Activated naive CD8-positive, alpha-beta T cell treated with anti-CD3 and anti-CD28 coated beads for 36 hours (primary cell): Measurements from ENCODE around the gene ZCWPW1. TPM values are rescaled to one million over a fixed set of nuclear protein-coding genes. Genes with fewer than 3 reads are reported as not detected.
"Not testable (repeated sequence)": the region's sequence is repeated elsewhere in the genome, so short reads cannot be mapped to it uniquely, and the experiment has no call there.

Experiments used
- DNase-seq: peaks from one replicate; pipeline ENCODE4 v3.0.0; 2021
- H3K27ac Mint-ChIP-seq: one replicate; pipeline ENCODE4 v1.8.0; 2022; ENCODE audit warnings: mild to moderate bottlenecking, moderate library complexity, mixed read lengths
- H3K27me3 Mint-ChIP-seq: one replicate; pipeline ENCODE4 v1.8.0; 2022; ENCODE audit warnings: mild to moderate bottlenecking, mixed read lengths
- H3K36me3 Mint-ChIP-seq: one replicate; pipeline ENCODE4 v1.8.0; 2021; ENCODE audit warnings: mild to moderate bottlenecking, mixed read lengths
- H3K4me1 Mint-ChIP-seq: one replicate; pipeline ENCODE4 v1.8.0; 2021; ENCODE audit warnings: mixed read lengths
- H3K4me3 Mint-ChIP-seq: one replicate; pipeline ENCODE4 v1.8.0; 2022; ENCODE audit warnings: mild to moderate bottlenecking, moderate library complexity, mixed read lengths
- H3K9me3 Mint-ChIP-seq: one replicate; pipeline ENCODE4 v1.8.0; 2022; ENCODE audit warnings: mixed read lengths
- total RNA-seq, 2 experiments: library from RNA; stranded (reverse); gene quantifications; one replicate each; pipeline ENCODE4 v1.2.3, GENCODE V29; 2021

Gene ZCWPW1
- total RNA-seq, 2 experiments from 2014 or later, result 2.9 to 3.0 TPM

DNA sequence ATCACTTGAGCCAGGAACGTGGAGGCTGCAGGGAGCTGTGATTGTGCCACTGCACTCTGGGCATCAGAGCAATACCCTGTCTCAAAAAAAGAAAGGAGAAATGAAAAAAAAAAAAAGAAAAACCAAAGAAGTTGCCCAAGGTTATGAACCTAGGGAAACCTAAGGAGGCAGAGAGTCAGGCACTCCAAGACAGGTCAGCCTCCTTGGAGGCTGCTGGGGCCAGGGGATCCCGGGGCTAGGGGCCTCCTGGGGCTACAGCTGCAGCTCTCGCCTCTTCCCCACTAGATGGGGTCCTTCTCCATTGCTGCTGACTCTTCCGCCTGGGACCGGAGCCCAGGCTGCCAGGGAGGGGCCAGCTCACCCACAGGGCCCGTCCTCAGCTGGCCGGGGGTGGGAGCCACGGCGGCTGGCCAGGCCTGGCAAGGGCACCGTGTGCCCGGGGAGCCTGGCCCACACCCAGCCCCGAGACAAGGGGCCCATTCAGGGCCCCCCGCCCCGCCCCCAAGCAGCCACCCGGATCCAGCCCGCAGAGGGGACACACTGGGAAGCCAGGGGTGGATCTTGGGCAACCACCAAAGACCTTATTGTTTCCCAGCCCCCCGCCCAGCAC lies 37.3 kb upstream of the ZCWPW1 start:
- Mint-ChIP-seq H3K36me3 (peaks cover 5% of the 10 kb centered on the region), H3K4me1 (peaks cover 16% of the 10 kb centered on the region), H3K27ac (no peak overlapping the region), H3K4me3 (no peak overlapping the region), H3K27me3 (no peaks in the 10 kb centered on the region), H3K9me3 (no peaks in the 10 kb centered on the region)
- DNase-seq, result no peak

DNA sequence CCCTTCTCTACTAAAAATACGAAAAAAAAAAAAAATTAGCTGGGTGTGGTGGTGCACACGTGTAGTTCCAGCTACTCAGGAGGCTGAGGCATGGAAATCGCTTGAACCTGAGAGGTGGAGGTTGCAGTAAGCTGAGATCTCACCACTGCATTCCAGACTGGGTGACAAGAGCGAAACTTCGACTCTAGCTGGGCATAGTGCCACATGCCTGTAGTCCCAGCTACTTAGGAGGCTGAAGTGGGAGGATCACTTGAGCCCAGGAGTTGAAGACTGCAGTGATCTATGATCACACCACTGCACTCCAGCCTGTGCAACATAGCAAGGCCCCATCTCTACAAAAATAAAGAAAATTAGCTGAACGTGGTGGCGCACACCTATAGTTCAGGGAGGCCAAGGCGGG lies 36.8 kb upstream of the ZCWPW1 start:
- H3K27me3 Mint-ChIP-seq, result no peaks in the 10 kb centered on the region
- H3K36me3 Mint-ChIP-seq, result peaks cover 5% of the 10 kb centered on the region
- H3K27ac Mint-ChIP-seq, result no peak overlapping the region
- peaks cover 12% of the 10 kb centered on the region for H3K4me1 Mint-ChIP-seq
- no peak for DNase-seq
- no peak overlapping the region for H3K4me3 Mint-ChIP-seq
- no peaks in the 10 kb centered on the region for H3K9me3 Mint-ChIP-seq

DNA sequence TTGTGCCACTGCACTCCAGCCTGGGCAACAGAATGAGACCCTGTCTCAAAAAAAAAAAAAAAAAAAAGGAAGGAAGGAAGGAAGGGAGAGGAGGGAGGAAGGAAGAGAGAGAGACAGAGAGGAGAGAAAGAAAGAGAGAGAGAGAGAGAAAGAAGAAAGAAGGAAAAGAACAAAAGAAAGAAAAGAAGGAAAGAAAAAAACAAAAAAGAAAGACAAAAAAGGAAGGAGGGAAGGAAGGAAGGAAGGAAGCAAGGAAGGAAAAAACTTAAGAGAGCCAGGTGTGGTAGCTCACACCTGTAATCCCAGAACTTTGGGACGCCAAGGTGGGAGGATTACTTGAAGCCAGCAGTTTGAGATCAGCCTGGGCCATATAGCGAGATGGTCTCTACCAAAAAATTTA lies 36.3 kb upstream of the ZCWPW1 start:
- Mint-ChIP-seq H3K9me3 (no peaks in the 10 kb centered on the region), H3K4me3 (no peak overlapping the region), H3K36me3 (peaks cover 5% of the 10 kb centered on the region), H3K27me3 (no peaks in the 10 kb centered on the region), H3K27ac (no peak overlapping the region), H3K4me1 (peaks cover 8% of the 10 kb centered on the region)
- DNase-seq, result no peak

DNA sequence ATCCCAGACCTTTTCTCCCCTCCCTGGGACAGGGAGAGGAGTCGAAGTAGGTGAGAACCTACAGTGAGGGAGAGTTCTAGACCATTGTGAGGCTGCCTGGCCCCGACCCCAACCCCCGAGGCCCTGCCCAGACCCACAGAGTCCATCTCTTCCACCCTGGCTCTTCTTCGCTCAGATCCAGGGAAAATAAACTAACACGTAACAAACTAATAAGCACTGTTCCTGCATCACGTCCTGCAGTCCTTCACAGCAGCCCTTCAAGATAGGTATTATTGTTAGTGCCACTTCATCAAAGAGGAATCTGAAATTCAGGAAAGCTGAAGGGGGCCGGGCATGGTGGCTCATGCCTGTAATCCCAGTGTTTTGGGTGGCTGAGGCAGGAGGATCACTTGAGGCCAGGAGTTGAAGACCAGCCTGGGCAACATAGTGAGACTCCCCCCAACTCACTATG lies 35.7 kb upstream of the ZCWPW1 start, which contains the start of gene SPACDR:
TSS of gene SPACDR (minus strand) at position 51 of the 451 bp plus-strand sequence. CDS start 235 bp downstream, outside the sequence.
- H3K36me3 Mint-ChIP-seq, result peaks cover 5% of the 10 kb centered on the region
- H3K9me3 Mint-ChIP-seq, result no peaks in the 10 kb centered on the region
- no peaks in the 10 kb centered on the region for H3K27me3 Mint-ChIP-seq
- no peak for DNase-seq
- no peak within 1 kb of the TSS for H3K4me3 Mint-ChIP-seq
- peaks cover 7% of the 10 kb centered on the region for H3K4me1 Mint-ChIP-seq
- H3K27ac Mint-ChIP-seq, result no peak within 1 kb of the TSS

DNA sequence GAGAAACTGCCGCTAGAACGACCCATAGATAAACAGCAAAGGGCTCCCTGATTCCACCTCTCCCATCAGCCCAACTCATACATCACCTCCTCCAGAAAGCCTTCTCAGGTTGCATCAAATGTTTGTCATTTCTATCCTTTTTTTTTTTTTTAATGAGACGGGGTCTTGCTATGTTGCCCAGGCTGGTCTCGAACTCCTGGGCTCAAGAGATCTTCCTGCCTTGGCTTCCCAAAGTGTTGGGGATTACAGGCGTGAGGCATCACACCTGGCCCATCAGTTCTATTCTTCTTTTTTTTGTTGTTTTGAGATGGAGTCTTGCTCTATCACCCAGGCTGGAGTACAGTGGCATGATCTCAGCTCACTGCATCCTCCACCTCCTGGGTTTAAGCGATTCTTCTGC lies 28.5 kb upstream of the ZCWPW1 start:
- Mint-ChIP-seq H3K27ac (no peak overlapping the region), H3K36me3 (peaks cover 1% of the 10 kb centered on the region)

DNA sequence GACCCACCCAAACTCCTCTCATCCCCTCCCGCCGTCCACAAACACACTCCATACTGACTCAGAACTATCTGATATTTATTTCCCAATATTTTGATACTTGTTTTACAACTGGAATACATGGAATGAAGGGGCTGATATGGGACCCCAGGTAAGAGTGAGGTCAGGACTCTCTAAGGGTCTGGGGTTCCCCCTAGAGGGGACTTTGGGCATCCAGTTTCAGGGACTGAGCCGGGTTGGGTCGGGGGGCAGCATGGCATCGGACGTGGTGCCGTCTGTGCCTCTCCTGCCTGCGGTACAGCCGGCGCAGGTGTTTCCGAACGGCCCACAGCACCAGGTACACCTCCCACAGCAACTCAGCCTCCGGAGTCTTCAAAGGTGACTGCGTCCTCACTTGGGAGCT lies 28.1 kb upstream of the ZCWPW1 start:
- Mint-ChIP-seq H3K4me3 (no peak overlapping the region), H3K36me3 (peaks cover 1% of the 10 kb centered on the region), H3K9me3 (no peaks in the 10 kb centered on the region), H3K27ac (no peak overlapping the region), H3K27me3 (no peaks in the 10 kb centered on the region), H3K4me1 (peaks cover 12% of the 10 kb centered on the region)
- DNase-seq, result no peak

More for the DNA sequence above, 28.5 kb upstream of the ZCWPW1 start:
- Mint-ChIP-seq H3K4me3 (no peak overlapping the region), H3K4me1 (peaks cover 12% of the 10 kb centered on the region), H3K27me3 (no peaks in the 10 kb centered on the region), H3K9me3 (no peaks in the 10 kb centered on the region)
- DNase-seq, result no peak

DNA sequence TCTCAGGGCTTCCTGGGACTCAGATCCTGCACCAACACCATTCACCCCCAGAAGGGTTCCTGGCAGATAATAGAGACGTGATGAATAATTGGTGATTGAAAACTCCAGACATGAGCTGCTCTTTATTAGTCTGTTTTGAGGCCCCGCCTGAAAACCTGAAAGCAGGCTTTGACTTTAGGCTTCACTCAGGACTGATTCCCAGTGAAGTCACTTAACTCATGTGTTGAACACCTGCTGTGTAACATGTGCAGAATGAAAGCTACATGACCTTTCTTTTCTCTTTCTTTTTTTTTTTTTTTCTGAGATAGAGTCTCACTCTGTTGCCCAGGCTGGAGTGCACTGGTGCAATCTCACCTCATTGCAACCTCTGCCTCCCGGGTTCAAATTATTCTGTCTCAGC lies 26.7 kb upstream of the ZCWPW1 start:
- Mint-ChIP-seq H3K27ac (no peak overlapping the region), H3K36me3 (peaks cover 1% of the 10 kb centered on the region), H3K9me3 (no peaks in the 10 kb centered on the region), H3K4me1 (peaks cover 15% of the 10 kb centered on the region), H3K4me3 (no peak overlapping the region), H3K27me3 (no peaks in the 10 kb centered on the region)
- DNase-seq, result no peak

DNA sequence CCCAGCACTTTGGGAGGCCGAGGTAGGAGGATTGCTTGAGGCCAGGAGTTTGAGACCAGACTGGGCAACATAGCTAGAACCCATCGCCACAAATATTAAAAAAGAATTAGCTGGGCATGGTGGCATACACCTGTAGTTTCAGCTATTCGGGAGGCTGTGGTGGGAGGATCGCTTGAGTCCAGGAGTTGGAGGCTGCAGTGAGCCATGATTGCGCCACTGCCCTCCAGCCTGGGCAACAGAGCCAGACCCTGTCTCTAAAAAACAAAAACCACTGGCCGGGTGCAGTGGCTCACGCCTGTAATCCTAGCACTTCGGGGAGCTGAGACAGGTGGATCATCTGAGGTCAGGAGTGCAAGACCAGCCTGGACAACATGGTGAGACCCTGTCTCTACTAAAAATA lies 25.4 kb upstream of the ZCWPW1 start:
- H3K27ac Mint-ChIP-seq, DNase-seq, H3K27me3 Mint-ChIP-seq, H3K4me3 Mint-ChIP-seq, H3K9me3 Mint-ChIP-seq, H3K36me3 Mint-ChIP-seq: not testable (repeated sequence)
- H3K4me1 Mint-ChIP-seq, result peaks cover 13% of the 10 kb centered on the region

DNA sequence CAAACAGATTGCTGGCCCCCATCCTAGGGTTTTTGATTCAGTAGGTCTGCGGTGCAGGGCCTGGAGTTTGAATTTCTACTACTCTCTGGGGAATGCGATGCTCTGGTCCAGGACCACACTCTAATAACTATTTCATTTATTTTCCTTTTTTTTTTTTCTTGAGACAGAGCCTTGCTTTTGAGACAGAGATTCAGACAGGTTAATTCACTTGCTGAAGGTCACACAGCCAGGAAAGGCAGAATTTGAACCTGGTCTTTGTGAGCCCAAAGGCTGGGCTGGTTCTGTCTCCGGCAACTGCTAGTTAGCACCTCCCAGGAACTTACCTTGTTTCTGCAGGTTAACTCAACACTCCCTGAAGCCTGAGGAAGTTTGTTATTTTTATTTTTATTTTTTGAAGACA lies 24.0 kb upstream of the ZCWPW1 start:
- no peak for DNase-seq
- H3K27me3 Mint-ChIP-seq, result no peaks in the 10 kb centered on the region
- H3K27ac Mint-ChIP-seq, result no peak overlapping the region
- no peaks in the 10 kb centered on the region for H3K9me3 Mint-ChIP-seq
- H3K4me1 Mint-ChIP-seq, result peaks cover 10% of the 10 kb centered on the region
- H3K36me3 Mint-ChIP-seq, result no peaks in the 10 kb centered on the region
- no peak overlapping the region for H3K4me3 Mint-ChIP-seq

DNA sequence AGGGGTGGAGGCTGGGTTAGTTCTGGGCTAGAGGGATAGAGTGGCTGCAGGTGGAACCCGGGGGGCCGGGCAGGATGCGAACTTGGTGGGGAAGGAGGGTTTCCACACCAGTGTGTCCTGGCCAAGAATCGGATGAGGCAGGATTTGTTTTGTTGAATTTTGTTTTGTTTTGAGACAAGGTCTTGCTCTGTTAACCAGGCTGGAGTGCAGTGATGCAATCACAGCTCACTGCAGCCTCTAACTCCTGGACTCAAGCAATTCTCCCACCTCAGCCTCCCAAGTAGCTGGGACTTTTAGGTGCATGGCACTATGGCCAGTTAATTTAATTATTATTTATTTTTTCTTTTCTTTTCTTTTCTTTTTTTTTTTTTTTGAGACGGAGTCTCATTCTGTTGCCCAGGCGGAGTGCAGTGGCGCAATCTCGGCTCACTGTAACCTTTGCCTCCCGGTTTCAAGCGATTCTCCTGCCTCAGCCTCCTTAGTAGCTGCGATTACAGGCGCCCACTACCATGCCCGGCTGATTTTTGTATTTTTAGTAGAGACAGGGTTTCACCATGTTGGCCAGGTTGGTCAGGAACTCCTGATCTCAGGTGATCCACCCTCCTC lies 20.8 kb upstream of the ZCWPW1 start:
- H3K9me3 Mint-ChIP-seq, result no peaks in the 10 kb centered on the region
- no peak overlapping the region for H3K27ac Mint-ChIP-seq
- H3K4me3 Mint-ChIP-seq, result no peak overlapping the region

DNA sequence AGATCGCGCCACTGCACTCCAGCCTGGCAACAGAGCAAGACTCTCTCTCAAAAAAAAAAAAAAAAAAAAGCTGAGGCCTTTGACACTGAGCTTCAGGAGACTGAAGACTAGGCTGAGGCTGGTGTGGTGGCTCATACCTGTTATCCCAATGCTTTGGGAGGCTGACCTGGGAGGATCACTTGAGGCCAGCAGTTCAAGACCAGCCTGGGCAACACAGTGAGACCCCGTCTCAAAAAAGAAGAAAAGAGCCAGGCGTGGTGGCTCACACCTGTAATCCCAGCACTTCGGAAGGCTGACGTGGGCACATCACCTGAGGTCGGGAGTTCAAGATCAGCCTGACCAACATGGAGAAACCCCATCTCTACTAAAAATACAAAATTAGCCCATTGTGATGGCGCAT lies 18.9 kb upstream of the ZCWPW1 start:
- H3K27ac Mint-ChIP-seq, DNase-seq, H3K27me3 Mint-ChIP-seq, H3K9me3 Mint-ChIP-seq, H3K4me3 Mint-ChIP-seq, H3K36me3 Mint-ChIP-seq: not testable (repeated sequence)
- peaks cover 18% of the 10 kb centered on the region for H3K4me1 Mint-ChIP-seq

More for the DNA sequence above, 20.8 kb upstream of the ZCWPW1 start:
- no peaks in the 10 kb centered on the region for H3K27me3 Mint-ChIP-seq
- H3K36me3 Mint-ChIP-seq, result no peaks in the 10 kb centered on the region
- no peak for DNase-seq
- H3K4me1 Mint-ChIP-seq, result peaks cover 16% of the 10 kb centered on the region

DNA sequence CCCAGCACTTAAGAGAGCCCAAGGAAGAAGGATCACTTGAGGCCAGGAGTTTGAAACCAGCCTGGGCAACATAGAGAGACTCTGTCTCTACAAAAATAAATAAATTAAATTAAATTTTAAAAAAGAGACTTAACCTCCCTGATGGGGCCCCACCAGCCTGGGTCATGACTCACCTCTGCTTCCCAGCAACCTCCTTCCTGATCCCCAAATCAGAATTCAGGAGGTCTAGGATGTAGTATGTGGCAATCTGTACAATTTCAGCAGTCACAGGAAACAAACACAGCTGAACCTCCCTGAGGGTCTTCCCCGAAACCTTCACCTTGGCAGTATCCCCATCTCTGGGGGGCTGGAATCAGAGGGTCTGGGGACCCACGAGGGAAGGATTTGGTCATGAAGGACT lies 17.5 kb upstream of the ZCWPW1 start:
- H3K9me3 Mint-ChIP-seq, result no peaks in the 10 kb centered on the region
- H3K36me3 Mint-ChIP-seq, result no peaks in the 10 kb centered on the region
- H3K4me3 Mint-ChIP-seq, result no peak overlapping the region

DNA sequence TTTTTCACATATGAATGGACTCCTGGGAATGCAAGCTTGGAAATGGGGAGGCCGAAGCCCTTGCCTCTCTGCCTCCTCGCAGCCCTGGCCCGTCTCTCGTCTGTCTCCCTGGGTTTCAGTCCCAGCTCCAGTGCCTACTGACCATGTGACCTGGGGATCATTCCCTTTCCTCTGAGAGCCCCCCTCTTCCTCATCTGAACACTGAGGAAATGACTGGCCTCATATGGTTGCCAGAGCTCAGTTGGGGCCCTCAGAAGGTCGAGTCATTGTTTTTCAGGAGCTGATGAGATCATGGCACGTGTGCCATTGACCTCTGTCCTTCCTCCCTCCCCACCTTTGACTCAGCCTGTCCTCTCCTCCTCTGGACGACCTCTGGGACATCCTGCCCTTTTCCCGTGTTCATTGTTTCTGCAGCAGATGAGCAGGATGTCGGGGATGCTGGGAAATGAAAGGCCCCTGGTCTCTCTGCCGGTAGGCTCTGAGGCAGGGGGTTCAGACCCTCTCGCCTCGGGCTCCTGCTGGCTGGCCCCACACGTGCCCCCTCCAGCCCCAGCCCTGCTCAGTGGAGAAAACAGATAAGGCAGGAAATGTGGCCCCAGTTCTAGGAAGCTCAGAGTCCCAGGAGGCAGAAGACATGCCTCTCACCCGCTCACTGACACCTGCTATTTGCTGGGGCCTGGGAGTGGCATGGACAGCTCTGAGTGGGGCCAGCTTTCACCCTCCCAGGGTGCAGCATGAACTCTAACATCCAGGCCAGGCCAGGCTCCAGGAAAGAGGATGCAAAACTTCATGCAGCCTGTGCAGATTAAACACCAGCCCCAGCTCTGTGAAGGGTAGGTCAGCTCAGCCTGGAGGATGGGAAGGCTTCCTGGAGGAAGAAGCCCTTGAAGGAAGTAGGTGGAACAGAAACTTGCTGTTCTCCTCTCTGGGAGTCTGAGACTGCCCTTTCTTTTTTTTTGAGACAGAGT lies 16.1 kb upstream of the ZCWPW1 start:
- Mint-ChIP-seq H3K9me3 (no peaks in the 10 kb centered on the region), H3K27ac (peak overlapping the region; percentile 79), H3K4me3 (no peak overlapping the region), H3K36me3 (no peaks in the 10 kb centered on the region), H3K4me1 (peaks cover 15% of the 10 kb centered on the region), H3K27me3 (no peaks in the 10 kb centered on the region)
- DNase-seq, result no peak

More for the DNA sequence above, 17.5 kb upstream of the ZCWPW1 start:
- Mint-ChIP-seq H3K4me1 (peaks cover 18% of the 10 kb centered on the region), H3K27me3 (no peaks in the 10 kb centered on the region), H3K27ac (no peak overlapping the region)
- DNase-seq, result no peak

DNA sequence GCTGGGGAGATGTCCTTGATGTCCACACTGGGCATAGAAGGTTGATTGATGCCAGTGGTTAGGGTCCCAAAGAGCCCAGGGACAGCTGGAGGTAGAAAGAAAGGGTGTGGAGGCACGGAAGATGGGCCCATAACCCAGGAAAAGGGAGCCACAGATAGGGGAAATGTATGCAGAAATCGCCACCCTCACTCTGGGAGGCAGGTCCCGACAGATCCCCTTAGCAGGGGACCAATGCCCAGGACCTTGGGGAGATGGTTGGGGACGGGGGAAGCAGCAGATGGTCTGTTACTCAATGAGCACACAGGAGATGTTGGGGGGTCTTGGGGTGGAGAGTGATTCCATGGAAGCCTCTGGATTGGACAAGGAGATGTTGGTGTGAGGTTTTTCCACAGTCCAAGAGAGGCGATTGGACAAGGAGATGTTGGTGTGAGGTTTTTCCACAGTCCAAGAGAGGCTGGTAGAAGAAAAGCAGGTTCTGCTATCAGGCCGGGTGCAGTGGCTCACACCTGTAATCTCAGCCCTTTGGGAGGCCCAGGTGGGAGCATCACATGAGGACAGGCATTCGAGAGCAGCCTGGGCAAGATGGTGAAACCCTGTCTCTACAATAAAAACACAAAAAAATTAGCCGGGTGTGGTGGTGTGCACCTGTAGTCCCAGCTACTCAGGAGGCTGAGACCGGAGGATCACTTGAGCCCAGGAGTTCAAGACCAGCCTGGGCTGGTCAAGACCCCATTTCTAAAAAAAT lies 14.8 kb upstream of the ZCWPW1 start:
- Mint-ChIP-seq H3K36me3 (no peaks in the 10 kb centered on the region), H3K4me3 (no peak overlapping the region), H3K27ac (no peak overlapping the region), H3K27me3 (no peaks in the 10 kb centered on the region), H3K9me3 (no peaks in the 10 kb centered on the region), H3K4me1 (peaks cover 15% of the 10 kb centered on the region)
- DNase-seq, result no peak
